Mucosa of descending colon (tissue), 3 donors: ENCODE results near the gene CFAP251. TPM values are rescaled to one million over a fixed set of nuclear protein-coding genes. Genes with fewer than 3 reads are reported as not detected.
"Not testable (repeated sequence)": the region's sequence is repeated elsewhere in the genome, so short reads cannot be mapped to it uniquely, and the experiment has no call there.

ENCODE experiments used
- ATAC-seq: fragments of 200-7000 bp; cut with Tn5 transposase; one replicate; pipeline ENCODE4 v1.9.1; 2020; ENCODE audit warnings: mild to moderate bottlenecking, moderate library complexity
- DNase-seq, 3 donors: peaks; one replicate each; pipeline ENCODE4 v3.0.0-alpha.2; 2020
- H3K36me3 ChIP-seq: fragments of 200-600 bp; one replicate; pipeline ENCODE4 v1.8.0; 2021; ENCODE audit warnings: low read depth, mild to moderate bottlenecking
- H3K4me1 ChIP-seq: fragments of 200-600 bp; one replicate; pipeline ENCODE4 v1.8.0; 2021; ENCODE audit warnings: low read depth, mild to moderate bottlenecking
- H3K4me3 ChIP-seq: fragments of 200-600 bp; one replicate; pipeline ENCODE4 v1.8.0; 2021; ENCODE audit warnings: mild to moderate bottlenecking
- H3K9me3 ChIP-seq: fragments of 200-600 bp; one replicate; pipeline ENCODE4 v1.8.0; 2021; ENCODE audit warnings: mild to moderate bottlenecking
- intact Hi-C, 2 donors: fragments of 100-400 bp; cut with DNase I in 1 of 2; cut with micrococcal nuclease in 1 of 2; formaldehyde crosslinking; loops; one replicate each; pipeline versions ENCODE4 v1.11.0 to v1.11.1; 2022; cut with DNase I, micrococcal nuclease
- total RNA-seq, 3 donors: library from RNA; stranded (reverse); fragmentation: NEBNext Ultra II Directional in 2 of 3; extraction: Animal tissue kit (Norgen Biotek cat#: 25700) in 2 of 3; gene quantifications; one replicate each; pipeline versions ENCODE4 v1.2.1 to v1.2.4, GENCODE V29; 2021 to 2023
- TF ChIP-seq, protein P1 (sequence below): fragments of 200-600 bp; IDR thresholded peaks from one replicate; pipeline ENCODE4 v1.8.0; 2022; ENCODE audit warnings: antibody characterized with exemption, mild to moderate bottlenecking
- donor health status: DM: no; HTN: no; CAD: no; lungs with moderate emphysema.
- donor health status: DM: no; HTN: no; CAD: no.
- donor health status: DM: no; HTN: yes; CAD: no.

The CFAP251 gene
- total RNA-seq, 3 donors from 2014 or later = 0.14 to 0.92 (median 0.55) TPM

DNA sequence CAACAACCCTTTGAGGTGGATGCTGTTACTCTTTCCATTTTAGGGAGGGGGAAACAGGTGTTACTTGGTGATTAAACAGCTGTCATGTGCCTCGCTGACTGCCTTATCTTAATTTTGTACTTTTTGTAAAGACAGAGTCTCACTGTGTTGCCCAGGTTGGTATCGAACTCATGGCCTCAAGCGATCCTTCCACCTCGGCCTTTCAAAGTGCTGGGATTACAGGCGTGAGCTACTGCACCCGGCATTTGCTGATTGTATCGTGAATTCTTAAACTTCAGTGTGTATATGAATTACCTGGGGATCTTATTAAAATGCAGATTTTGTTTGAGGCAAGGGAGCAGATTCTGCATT is 29.1 kb upstream of the CFAP251 start:
- Histone ChIP-seq H3K4me3 (peak overlapping the region; percentile 79), H3K4me1 (peaks cover 33% of the 10 kb centered on the region), H3K9me3 (no peaks in the 10 kb centered on the region), H3K36me3 (no peaks in the 10 kb centered on the region)
- no peak for ATAC-seq
- peak in 1 of 3 donors; percentile 14 for DNase-seq
- TF ChIP-seq, protein P1, sequence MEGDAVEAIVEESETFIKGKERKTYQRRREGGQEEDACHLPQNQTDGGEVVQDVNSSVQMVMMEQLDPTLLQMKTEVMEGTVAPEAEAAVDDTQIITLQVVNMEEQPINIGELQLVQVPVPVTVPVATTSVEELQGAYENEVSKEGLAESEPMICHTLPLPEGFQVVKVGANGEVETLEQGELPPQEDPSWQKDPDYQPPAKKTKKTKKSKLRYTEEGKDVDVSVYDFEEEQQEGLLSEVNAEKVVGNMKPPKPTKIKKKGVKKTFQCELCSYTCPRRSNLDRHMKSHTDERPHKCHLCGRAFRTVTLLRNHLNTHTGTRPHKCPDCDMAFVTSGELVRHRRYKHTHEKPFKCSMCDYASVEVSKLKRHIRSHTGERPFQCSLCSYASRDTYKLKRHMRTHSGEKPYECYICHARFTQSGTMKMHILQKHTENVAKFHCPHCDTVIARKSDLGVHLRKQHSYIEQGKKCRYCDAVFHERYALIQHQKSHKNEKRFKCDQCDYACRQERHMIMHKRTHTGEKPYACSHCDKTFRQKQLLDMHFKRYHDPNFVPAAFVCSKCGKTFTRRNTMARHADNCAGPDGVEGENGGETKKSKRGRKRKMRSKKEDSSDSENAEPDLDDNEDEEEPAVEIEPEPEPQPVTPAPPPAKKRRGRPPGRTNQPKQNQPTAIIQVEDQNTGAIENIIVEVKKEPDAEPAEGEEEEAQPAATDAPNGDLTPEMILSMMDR = no peak
- intact Hi-C loops = no loop called here

DNA sequence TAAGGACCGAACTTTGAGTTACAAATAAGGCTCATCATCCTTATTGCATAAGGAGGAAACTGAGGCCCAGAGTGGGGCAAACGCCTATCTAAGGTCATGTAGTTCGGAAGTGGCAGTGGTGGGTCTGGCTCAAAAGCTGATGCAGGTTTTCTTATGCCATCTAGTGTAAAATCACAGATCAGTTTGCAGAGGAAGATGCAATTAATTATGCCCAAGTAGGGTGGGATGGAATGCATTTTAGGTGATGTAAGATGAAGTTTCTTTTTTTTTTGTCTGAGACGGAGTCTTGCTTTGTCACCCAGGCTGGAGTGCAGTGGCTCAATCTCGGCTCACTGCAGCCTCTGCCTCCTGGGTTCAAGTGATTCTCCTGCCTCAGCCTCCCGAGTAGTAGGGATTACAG is 28.7 kb upstream of the CFAP251 start:
- H3K4me3 ChIP-seq, DNase-seq, H3K9me3 ChIP-seq, H3K36me3 ChIP-seq, intact Hi-C loops, ATAC-seq: not testable (repeated sequence)
- H3K4me1 ChIP-seq = peaks cover 33% of the 10 kb centered on the region

DNA sequence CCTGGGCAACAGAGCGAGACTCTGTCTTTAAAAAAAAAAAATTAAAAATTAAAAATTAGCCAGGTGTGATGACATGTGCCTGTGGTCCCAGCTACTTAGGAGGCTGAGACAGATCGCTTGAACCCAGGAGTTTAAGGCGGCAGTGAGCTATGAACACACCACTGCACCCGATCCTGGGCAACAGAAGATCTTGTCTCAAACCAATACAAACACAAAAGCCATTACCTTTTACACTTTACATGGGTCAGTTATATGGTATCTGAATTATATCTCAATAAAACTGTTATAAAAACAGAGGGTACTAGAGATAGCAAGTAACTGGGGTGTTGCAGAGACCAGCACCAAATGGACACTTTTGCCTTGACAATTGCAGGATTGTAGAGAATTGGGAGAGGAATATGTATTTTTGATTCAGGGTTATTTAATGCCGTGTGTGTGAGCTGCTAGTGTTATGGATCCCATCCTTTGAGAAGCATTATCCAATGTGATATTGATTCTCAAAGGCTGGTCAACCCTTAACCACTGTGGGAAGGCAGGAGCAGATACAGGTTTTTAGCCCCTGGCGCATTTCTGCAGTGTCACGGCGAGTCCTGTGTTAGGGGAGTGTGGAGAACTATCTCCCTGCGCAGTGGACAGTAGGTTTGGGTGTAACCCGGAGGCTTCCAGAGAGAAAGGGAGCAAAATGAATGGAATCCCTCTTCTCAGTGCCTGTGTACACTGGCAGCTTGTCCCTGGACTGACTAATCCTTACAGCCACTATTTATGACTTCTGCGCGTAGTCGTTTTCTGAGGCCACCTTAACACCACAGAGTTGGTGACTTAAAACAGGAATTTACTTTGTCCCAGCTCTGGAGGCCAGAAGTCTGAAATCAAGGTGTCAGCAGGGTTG is 25.5 kb upstream of the CFAP251 start:
- intact Hi-C loops = no loop called here
- ATAC-seq (no peak), DNase-seq (no peak)
- H3K4me1 ChIP-seq = peaks cover 33% of the 10 kb centered on the region
- no peaks in the 10 kb centered on the region for H3K36me3 ChIP-seq
- H3K4me3 ChIP-seq = no peak overlapping the region
- no peaks in the 10 kb centered on the region for H3K9me3 ChIP-seq
- TF ChIP-seq, protein P1 = no peak

DNA sequence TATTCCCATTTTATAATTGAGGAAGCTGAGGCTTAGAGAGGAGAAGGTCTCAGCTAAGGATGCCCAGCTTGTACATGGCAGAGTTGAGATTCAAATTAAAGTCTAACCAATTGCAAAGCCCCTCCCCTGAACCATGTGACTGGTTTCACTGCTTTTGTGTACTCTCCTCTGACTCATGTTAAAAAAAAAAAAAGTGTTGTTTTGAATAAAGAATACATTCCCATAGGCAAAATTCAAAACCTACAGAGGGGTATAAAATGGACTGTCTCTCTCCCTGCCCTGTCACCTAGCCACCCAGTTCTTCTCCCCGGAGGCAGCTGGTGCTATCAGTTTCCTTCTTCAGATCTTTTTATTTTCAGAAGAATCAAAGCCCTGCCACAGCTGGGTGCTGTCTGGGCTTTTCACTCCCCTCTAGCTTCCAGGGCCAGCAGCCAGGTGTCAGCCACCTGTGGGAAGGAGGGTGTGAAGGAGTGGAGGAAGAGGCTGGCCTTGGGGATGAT is 24.4 kb upstream of the CFAP251 start:
- ATAC-seq = peak; percentile 67
- H3K4me1 ChIP-seq = peaks cover 33% of the 10 kb centered on the region
- peak in 1 of 3 donors; percentile 52 for DNase-seq
- no peaks in the 10 kb centered on the region for H3K9me3 ChIP-seq
- H3K36me3 ChIP-seq = no peaks in the 10 kb centered on the region
- intact Hi-C loops = no loop called here
- TF ChIP-seq, protein P1 = no peak
- no peak overlapping the region for H3K4me3 ChIP-seq

DNA sequence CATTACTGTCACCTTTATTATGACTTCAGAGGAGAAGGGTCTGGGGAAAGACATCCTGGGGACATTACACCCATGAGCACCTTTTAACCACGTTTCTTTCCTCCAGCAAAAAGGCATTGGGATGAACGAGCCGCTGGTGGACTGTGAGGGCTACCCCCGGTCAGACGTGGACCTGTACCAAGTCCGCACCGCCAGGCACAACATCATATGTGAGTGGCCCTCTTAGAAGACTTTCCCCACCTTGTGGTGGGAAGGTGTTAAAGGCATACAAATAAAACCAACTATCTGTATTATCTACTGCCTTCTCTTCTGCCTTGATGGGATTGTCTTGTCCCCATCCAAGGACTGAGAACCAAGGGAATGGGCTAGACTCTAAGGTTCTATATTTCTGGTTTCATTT is 23.8 kb upstream of the CFAP251 start:
- Histone ChIP-seq H3K4me3 (no peak overlapping the region), H3K9me3 (no peaks in the 10 kb centered on the region), H3K4me1 (peaks cover 28% of the 10 kb centered on the region), H3K36me3 (no peaks in the 10 kb centered on the region)
- ATAC-seq (peak; percentile 35), DNase-seq (no peak)
- intact Hi-C loops = no loop called here
- TF ChIP-seq, protein P1 = no peak

DNA sequence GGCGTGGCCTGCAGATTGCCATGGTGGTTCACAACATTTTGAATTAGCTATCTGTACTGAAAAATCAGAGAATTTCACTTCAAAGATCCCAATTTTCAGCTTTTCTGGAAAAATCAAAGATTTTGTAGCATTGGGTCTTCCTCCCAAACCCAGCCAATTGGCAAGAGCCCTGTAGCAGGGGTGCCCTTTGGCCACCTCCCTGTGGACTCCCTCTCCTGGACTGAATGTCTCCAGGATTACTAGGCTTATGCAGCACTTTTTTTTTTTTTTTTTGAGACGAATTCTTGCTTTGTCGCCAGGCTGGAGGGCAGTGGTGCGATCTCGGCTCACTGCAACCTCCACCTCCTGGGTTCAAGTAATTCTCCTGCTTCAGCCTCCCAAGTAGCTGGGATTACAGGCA is 20.1 kb upstream of the CFAP251 start:
- Histone ChIP-seq H3K4me3 (no peak overlapping the region), H3K4me1 (peaks cover 5% of the 10 kb centered on the region), H3K36me3 (no peaks in the 10 kb centered on the region), H3K9me3 (no peaks in the 10 kb centered on the region)
- TF ChIP-seq, protein P1 = no peak
- intact Hi-C loops = no loop called here
- no peak for DNase-seq
- no peak for ATAC-seq
